ENCODE results near the gene LRRC40.
A peak's percentile ranks its signal among the peaks of the same experiment; 100 is the strongest.
"Not testable (repeated sequence)": the region's sequence is repeated elsewhere in the genome, so short reads cannot be mapped to it uniquely, and the experiment has no call there.

The LRRC40 gene

DNA sequence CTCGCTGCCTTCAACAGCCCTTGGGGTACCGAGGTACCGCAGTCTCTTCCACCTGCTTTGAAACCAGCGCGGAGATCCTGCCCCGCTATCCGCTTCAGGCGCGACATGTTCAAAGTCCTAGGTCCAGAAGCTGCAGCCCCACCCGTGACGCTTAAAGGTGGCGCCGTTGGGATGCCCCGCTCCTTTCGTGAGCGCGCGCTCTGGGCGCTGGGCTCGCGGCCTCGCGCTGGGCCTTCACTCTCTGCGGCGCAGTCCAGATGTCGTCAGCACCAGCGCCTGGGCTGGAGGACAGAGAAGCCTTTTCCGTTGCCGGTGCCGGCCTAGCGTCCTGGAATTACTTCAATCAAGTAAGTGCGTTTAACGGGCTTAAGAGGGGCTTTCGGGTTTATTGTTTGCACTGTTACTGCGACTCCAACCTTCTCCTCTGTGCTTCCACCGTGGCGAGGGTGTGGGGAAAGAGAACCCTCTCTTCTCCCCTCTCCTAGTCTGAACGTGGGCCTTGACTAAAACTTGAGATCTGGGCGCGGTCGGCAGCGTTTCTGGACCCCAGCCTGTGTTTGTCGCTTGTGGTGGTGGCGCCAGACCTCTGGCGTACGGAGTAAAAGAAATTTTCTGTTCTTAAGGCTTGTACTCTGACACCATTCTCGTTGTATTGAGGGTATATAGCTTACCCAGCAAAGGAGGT is at the start of gene LRRC40:
TSS of gene LRRC40 (minus strand) at position 146 of the 685 bp plus-strand sequence. CDS start at position 107, 39 bp downstream.
- DNase-seq, result peak; percentile 88

DNA sequence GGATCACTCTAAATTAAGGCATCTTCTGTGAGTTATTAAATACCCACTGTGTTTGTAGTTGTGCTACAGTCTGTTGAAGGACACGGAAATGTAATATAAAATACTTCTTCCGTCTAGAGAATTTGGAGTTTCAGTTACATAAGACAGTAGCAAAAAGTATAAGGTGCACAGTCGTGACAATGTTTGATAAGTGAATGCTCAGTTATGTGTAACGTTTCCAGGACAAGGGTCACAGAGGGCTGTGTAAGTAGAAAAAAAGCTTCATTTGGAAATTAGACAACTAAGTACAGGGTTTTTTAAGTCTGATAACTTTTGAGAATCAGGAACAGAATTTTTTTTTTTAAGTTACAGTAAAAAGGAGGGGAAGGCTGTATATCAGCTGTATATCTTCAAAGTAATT is 43.4 kb upstream of the LRRC40 start:
- no peak for DNase-seq

DNA sequence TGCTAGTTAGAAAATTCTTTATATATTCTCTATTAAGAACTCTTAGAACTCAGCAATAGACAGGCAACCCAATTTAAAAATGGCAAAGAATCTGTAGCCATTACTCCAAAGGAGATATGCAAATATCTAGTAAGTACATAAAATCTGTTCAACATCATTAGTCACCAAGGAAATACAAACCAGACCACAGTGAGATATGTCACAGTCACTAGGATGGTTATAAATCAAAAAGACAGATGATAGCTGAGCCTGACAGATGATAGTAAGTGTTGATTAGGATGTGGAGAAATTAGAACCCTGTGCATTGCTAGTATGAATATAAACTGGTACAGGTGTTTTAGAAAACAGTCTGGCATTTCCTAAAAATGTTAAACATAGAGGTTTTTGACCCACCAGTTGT is 42.4 kb upstream of the LRRC40 start:
- DNase-seq, result no peak

DNA sequence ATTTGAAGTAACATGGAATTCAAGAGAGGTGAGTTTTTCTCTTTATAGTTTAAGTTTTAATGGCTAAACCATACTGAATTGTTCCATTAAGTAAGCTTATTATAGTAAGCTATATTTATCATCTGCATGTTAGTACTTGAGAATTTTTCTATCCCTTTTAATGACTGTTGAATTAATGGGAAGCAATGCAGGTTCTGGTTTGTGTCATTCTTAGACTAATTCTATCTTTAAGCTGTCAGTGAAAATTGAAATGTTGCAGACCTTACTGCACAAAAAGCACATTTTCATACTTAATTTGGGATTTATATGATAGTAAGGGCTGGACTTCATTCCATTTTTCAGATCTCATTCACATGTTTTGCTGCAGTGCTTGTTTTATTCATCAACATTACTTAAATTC is 41.7 kb upstream of the LRRC40 start:
- DNase-seq, result no peak

DNA sequence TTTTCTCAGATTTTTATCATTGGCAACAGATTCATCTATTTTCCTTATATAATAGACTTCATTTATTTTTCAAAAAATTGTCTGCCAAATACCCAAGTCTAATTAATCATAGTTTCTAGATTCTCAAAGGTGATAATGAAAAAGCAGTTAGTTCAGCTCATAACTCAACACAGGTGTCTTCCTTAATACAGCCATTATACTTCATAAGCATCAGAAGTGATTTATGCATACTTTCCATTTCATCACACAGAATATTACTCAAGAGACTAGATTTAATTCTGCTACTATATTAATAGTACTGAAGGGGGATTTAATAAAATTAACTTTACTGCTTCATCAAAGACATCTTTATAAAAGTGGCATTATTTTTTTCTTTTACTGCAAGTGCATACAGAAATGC is 34.6 kb upstream of the LRRC40 start:
- no peak for DNase-seq

DNA sequence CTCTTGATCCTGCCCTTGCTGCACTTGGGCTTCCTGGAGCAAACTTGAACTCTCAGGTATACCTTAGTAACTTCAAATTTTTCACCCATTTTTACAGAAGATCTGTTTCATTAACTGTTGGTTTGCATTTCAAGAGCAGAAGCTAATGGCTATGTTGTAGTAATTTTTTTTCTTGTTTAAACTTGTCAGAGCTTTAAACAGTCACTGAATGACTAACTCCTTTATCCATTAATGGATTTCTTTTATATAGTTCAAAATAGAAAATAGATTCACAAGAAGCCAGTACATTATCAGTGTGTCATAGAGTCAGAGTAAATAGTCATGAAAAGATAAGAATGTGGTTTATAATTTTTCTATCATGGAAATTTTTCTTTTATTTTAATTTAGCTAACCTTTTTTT is 29.4 kb upstream of the LRRC40 start:
- no peak for DNase-seq

DNA sequence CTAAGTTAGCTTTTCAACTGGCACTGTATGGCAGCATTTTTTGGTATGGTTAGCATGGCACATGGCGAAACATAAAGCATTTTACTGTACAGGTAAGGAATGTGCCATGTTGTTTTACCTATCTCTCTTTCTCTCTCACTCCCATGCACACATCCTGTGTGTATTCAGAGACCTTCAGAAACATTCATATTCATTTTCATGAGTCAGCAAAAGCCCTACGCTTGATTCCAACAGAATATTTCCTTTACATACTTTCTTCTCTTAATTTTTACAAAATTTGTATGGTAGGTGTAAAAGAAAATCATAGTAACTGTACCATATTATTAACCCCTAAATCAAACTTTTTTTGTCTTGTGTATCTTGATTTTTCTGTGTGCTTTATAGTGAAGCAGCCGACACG is 26.1 kb upstream of the LRRC40 start:
- no peak for DNase-seq

DNA sequence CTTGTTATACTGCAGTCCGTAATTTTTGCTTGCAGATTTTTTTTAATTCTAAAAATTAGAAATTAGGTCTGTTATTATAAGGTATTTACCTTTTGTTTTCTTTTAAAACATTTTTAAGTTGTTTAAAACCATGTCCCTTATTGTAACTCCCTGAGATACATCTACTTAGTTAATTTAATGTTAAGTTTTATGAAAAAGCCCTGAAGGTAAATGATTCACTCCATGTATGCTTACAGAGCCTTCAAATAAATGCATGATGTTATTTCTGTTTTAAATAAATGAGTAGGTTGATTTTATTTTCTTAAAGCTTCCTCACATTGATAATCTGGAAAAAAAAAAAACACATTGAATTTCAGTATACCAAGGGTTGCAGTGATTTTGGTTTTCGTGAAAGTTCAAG is 23.3 kb upstream of the LRRC40 start:
- no peak for DNase-seq

DNA sequence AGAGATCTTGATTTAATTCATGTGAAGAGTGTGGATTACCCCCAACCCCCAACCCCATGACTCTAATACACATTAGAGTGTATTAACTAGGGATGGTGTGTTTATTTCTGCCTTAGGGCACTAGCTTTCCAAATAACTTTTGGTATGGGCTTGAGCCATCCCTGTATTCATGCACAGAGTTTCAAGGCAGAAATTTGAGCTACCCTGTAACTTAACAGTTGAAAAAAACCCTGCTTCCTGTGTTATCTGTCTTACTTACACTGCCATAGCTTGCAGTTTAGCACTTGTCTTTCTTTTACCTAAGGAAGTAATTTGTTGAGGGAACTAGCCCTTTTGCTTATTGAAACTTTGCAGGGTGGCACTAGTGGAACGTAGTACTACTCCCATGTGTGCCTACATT is 22.1 kb upstream of the LRRC40 start:
- DNase-seq, result no peak

DNA sequence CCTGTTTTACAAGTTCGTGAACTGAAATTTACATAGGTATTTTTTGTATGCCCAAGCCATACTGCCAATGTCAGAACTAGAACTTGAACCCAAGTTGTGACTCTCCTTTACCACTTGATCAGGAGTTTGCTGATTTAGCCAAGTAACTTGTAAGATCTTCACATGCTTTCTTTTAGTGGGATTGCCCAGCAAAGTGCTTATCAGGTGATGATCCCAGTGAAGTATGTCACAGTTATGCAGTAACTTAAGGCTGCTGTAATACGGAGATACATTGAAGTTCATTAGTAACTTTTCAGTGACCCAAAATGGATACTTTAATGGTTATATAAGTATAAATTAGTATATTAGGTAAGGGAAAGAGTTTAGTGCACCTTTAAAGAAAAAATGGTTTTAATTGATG is 19.6 kb upstream of the LRRC40 start:
- no peak for DNase-seq

DNA sequence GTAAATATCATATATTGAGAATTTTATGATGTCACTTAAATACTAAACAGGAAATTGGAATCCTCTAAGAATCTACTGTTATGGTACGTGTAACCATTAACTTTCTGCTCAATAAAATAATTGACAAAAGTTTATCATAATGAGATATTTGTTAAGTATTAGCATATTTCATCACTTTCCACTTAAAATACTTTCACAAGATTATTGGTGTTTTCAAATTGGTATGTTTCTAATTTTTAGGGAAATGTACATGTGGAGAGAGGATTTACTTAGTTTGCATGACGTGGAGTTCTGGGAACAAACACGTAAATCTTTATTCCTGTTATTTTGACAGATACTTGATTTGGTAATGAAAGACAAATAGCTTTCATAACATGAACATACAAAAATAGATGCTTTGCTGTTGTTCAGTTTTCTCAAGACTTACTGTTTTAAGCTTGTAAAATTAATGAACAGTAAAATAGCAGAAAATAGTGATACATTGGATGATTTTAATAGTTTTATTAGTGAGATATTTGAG is 17.4 kb upstream of the LRRC40 start:
- no peak for DNase-seq

DNA sequence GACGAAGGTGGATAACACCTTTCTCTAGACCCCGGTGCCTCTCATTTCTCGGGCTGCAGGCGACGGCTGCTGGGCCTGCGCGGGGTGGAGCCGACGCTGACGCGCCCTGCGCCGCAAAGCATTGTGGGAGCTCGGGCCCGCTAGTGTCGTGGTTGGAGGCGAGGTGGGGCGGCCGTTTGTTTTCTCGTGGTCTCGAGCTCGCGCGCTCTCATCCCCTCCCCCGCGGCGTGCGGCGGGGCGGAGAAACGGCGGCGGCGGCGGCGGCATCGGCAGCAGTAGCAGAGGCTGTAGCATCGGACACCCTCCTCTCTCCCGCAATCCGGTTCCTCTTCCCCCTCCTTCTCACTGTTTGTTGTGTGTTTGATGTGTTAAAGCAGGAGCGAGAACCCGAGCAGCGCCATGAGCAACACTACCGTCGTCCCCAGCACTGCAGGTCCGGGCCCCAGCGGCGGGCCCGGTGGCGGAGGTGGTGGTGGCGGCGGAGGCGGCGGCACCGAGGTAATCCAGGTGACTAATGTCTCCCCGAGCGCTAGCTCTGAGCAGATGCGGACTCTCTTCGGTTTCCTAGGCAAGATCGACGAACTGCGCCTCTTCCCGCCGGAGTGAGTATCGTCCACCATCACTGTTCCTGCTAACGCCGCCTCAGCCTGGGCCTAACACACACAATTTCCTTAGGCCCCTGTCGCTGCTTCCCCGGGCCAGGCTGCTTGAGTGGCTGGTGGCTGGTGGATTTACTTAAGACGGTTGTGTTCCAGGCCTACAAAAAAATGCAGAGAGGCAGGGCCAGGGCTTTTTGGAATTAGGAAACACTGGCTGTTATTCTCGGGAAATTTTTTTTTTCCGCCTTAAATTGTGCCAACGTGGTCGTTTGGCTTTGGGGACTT is 16.1 kb upstream of the LRRC40 start, which contains the start of gene SRSF11:
TSS of gene SRSF11 (plus strand) at position 143 of the 884 bp plus-strand sequence. CDS start at position 400, 257 bp downstream.
- peak; percentile 93 for DNase-seq

DNA sequence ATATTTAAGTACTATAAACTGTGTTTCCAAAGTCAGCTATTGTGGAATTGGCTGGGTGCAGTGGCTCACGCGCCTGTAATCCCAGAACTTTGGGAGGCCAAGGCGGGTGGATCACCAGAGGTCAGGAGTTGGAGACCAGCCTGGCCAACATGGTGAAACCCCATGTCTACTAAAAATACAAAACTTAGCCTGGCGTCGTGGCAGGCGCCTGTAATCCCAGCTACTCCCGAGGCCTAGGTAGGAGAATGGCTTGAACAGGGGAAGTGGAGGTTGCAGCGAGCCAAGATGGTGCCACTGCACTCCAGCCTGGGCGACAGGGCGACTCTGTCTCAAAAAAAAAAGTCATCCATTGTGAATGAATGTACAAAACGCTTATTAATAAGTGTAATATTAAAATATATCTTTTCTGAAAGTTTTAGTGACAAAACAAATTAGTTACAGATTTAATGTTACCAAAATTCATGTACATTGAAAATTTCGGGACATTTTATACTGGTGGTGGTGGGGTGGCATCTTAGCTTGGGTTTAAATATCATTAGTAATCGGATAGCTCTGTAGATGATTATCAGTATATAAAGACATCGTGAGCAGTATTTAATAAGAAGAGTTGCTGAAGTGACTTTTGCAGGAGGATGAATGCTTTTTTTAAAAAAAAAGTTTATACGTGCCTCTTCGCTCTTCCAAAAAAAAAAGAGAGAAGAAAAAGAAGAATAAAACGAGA is 15.3 kb upstream of the LRRC40 start:
- DNase-seq, result peak; percentile 1

DNA sequence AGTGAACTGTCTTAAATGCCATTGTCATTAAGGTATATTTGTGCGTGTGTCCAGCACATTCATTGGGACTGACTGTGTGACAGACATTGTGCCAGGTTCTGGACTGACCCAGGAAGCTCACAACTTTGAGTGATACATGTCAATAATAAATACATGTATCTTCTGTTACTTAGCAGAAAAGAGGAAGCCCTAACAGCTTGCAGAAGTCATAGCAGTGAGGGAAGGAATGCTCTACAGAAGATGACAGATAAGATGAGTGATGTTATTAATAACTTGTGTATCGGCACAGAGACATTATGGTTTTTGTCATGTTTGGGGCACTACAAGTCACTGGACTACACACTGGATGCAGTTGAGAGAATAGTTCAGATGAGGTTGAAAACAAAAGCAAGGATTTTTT is 14.6 kb upstream of the LRRC40 start:
- peak; percentile 6 for DNase-seq

DNA sequence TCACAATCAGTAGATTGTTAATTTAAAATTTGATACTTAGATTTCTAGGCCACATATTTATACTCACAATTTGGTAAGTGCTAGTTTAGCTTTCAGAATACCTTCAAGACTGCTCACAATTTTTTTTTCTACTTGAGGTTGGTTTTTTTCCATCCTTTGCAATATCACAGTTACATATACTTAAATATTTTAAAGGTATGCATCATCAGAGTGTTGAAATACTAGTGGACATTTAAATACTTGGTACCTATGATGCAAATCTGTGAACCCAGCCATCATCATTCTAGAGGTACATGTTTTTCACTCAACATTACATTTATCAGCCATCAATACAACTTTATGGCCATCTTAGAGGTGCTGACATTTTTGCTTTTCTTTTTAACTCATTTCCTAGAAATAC is 6.2 kb upstream of the LRRC40 start:
- no peak for DNase-seq

DNA sequence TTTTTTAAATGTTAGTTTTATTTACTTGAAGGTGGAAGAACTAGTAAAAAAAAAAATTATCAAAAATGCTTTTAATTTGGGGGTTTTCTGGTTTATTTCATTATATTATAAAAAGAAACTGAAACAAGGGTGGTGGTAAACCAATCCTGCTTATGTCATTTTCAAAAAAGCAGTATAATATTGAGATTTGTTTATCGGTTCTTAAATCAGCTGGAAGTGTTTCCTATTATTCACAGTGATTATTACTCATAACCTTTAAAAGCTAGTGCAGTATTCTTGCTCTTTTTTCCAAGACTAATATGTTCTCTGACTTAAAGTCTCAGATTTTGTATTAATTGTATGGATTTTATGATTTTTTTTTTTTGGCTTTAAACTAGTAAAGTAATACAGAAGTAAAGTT is 5.4 kb upstream of the LRRC40 start:
- no peak for DNase-seq

DNA sequence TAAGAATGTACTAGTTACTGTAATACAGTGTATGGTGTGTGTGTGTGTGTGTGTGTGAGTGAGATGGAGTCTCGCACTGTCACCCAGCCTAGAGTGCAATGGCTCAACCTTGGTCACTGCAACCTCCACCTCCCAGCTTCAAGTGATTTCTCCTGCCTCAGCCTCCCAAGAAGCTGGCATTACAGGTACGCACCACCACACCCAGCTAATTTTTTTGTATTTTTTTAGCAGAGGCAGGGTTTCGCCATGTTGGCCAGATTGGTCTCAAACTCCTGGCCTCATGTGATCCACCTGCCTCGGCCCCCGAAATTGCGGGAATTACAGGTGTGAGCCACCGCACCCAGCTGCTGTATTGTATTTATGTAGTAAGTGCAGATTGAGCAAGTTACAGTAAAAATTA is 2.9 kb upstream of the LRRC40 start:
- no peak for DNase-seq

DNA sequence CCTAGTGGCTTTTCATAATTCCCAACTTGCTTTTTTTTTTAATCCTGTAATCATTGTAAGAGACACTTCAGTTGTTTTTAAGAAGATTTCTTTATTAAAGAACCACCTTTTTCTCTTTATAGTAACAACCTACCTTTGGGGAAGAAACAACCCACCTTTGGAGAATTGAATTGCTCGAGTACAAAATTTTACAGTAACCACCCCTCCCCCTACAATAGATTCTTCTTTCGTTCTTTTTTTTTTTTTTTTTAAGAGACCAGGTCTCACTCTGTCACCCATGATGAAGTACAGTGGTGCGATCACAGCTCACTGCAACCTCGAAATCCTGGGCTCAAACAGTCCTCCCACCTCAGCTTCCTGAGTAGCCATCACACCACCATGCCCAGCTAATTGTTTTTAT is 2.1 kb upstream of the LRRC40 start:
- DNase-seq, result no peak

DNA sequence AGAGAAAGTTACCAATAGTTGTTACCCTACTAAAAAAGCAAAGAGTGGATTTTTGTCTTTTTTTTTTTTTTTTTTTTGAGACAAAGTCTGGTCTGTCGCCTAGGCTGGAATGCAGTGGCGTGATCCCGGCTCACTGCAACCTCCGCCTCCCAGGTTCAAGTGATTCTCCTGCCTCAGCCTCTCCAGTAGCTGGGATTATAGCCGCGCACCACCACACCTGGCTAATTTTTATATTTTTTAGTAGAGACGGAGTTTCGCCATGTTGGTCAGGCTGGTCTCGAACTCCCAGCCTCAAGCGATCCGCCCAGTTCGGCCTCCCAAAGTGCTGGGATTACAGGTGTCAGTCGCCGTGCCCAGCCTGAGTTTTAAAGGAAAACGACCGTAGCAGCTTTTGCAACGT is 1.5 kb upstream of the LRRC40 start:
- not testable (repeated sequence) for DNase-seq

DNA sequence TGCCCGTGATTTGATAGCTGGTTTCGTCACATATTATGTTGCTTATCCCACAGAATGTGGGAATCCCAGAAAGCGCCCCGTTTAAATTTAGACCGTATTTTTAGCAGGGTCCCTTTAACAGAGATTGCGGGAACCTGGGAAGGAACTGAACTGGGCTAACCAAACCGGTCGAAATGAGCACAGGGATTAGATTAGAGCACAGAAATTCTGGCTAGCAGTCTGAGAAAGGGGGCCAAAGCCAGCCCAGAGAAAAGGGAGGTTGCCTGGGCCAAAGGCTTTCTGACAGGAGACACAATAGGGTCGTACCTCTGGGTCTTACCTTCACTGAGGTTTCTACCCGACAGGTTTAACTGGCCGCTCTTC is 327 bp downstream of the LRRC40 start:
- no peak for DNase-seq

DNA sequence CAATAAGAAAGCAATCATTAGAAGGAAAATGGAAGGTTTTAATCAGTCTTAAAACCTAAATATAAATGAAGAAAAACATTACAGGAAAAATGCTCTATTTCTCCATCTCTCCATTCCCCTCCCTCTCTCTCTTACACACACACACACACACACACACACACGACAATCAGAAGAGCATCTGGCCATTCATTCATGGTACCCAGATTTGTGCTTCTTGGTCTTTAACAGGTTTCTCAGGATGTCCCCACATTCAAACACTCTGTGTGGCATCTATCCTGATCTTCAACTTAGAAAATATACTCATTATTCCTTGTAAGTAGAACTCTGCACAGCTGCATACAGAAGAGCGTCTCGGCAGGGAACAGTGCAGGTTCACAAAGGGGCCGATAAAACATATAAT is 779 bp downstream of the LRRC40 start:
- no peak for DNase-seq

DNA sequence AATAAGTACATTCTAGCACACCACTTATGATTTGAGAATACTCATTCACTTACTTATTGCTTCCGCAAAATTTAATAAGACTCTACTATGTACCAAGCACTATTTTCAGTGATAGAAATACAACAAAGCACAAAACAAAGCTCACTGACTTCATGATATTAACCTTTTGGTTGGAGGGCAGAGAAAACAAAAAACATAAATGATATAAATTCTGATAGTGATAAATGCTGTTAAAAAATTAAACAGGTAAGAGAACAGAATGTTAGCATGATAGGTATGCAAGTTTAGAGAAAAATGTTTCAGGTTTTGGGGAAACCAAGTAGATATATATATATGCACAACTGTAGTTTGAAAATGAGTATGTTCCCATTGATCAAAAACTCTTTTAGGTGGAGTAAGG is 1.2 kb downstream of the LRRC40 start:
- no peak for DNase-seq

DNA sequence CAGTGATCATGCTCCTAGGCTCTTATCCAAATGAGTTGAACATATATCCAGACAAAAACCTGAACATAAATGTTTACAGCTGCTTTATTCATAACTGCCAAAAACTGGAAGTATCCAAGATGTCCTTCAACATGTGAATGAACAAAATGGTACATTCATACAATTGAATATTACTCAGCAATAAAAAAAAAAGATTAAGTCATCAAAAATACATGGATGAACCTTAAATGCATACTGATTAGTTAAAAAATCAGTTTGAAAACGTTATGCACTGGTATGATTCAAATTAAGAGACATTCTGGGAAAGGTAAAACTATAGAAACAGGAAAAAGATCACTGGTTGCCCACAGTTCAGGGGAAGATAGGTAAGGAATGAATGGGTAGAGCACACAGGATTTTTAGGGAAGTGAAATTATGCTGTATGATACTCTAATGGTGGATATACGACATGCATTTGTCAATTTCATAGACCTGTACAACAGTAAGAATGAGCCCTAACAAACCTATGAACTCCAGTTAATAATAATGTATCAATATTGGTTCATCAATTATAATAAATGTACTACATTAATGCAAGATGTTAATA is 3.1 kb downstream of the LRRC40 start:
- DNase-seq, result no peak

Measured in KG1 (cell line).